Body of pancreas (tissue), 4 donors: ENCODE data around the gene CD8A. TPM values are rescaled to one million over a fixed set of nuclear protein-coding genes. Genes with fewer than 3 reads are reported as not detected.

Experiments used
- ATAC-seq: fragments of 150-250 bp; one replicate; pipeline ENCODE4 v1.9.1; 2016
- DNase-seq, 4 donors: peaks; one replicate each; pipeline ENCODE4 v3.0.0-alpha.2; 2019
- H3K27ac ChIP-seq, 4 donors: fragments of 200-600 bp; sonication (generic); 1 replicate in 3 of 4; 2 replicates in 1 of 4; pipeline versions ENCODE4 v1.5.1 to v1.6.1; 2016 to 2019; ENCODE audit warnings: mild to moderate bottlenecking in 1 of 4, mixed read lengths in 1 of 4, moderate library complexity in 1 of 4
- H3K27me3 ChIP-seq, 2 donors: fragments of 200-600 bp; sonication (generic); one replicate each; pipeline ENCODE4 v1.6.0; 2016; ENCODE audit warnings: mild to moderate bottlenecking in 1 of 2
- H3K36me3 ChIP-seq, 2 donors: fragments of 200-600 bp; sonication (generic); replicated peaks in 1 of 2; 2 replicates each; pipeline ENCODE4 v1.5.1; 2016; ENCODE audit warnings: low read depth in 2 of 2; ENCODE audit not compliant: insufficient read depth in 1 of 2
- H3K4me1 ChIP-seq: fragments of 200-600 bp; sonication (generic); one replicate; pipeline ENCODE4 v1.6.0; 2016
- H3K4me3 ChIP-seq, 2 donors: fragments of 200-600 bp; sonication (generic); 1 replicate in 1 of 2; 2 replicates in 1 of 2; pipeline ENCODE4 v1.5.1; 2016 to 2019
- H3K9me3 ChIP-seq, 3 donors: fragments of 200-600 bp; sonication (generic); 1 replicate in 2 of 3; 2 replicates in 1 of 3; pipeline ENCODE4 v1.5.1; 2016
- POLR2A ChIP-seq, 3 donors: fragments of 450-650 bp; IDR thresholded peaks; one replicate each; pipeline ENCODE4 v1.6.1; 2016; ENCODE audit warnings: antibody characterized with exemption in 3 of 3, mild to moderate bottlenecking in 2 of 3
- WGBS, 2 donors: methylation state at CpG; one replicate each; pipeline ENCODE4 v1.1.5; 2017; 5-methylcytosine and 5-hydroxymethylcytosine counted together
- intact Hi-C: fragments of 100-400 bp; cut with DNase I; formaldehyde crosslinking; loops from one replicate; pipeline ENCODE4 v1.15.1; 2023
- total RNA-seq, 2 donors: library from RNA; depleted of rRNA; stranded (reverse); fragments of >200 nt; gene quantifications; one replicate each; pipeline ENCODE4 v1.1.0, GENCODE V29; 2016
- TF ChIP-seq, protein P1 (sequence below), 7 experiments: fragments of 450-650 bp in 4 of 7; fragments of 200-600 bp in 3 of 7; sonication (generic) in 3 of 7; IDR thresholded peaks; one replicate each; pipeline ENCODE4 v1.5.1; 2016 to 2019; ENCODE audit warnings: antibody characterized with exemption in 7 of 7

CD8A gene
- total RNA-seq, 2 donors from 2014 or later: 1.8 to 2.0 TPM

DNA sequence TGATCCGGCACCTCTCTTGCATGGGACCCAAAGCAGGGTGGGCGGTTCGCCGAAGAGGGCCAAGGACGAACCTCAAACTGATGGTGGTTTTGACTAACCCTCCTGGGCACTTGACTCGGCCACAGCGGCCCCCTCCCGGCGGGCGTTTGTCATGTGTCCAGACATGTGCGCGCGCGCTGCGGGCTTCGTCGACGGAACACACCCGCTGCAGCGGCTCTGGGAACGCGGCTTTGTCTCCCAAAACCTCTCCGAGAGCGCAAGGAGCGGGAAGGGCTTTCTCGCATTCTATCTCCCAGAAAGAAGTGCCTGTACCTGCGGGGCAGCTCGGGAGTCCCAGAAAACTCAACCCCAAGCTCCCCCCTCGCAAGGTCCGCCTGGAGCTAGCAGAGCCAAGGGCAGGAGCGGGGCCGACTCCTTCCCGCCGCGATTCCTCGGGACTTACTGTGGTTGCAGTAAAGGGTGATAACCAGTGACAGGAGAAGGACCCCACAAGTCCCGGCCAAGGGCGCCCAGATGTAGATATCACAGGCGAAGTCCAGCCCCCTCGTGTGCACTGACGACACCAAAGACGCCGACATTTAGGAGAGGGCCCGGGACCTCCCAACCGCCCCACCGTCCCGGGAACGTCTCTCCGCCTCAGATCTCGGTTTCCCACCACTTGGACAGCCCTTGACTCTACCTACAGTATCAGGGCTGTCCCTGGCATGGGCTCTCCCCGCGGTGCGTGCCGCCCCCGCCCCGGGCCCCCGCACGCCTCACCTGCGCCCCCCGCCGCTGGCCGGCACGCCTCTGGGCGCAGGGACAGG is 1.6 kb downstream of the CD8A start:
- H3K4me3 ChIP-seq: no peak overlapping the region
- no peaks in the 10 kb centered on the region for H3K36me3 ChIP-seq
- no peaks in the 10 kb centered on the region for H3K9me3 ChIP-seq
- H3K27me3 ChIP-seq: peaks cover 0 to 22% of the 10 kb centered on the region in 2 donors
- TF ChIP-seq, protein P1, sequence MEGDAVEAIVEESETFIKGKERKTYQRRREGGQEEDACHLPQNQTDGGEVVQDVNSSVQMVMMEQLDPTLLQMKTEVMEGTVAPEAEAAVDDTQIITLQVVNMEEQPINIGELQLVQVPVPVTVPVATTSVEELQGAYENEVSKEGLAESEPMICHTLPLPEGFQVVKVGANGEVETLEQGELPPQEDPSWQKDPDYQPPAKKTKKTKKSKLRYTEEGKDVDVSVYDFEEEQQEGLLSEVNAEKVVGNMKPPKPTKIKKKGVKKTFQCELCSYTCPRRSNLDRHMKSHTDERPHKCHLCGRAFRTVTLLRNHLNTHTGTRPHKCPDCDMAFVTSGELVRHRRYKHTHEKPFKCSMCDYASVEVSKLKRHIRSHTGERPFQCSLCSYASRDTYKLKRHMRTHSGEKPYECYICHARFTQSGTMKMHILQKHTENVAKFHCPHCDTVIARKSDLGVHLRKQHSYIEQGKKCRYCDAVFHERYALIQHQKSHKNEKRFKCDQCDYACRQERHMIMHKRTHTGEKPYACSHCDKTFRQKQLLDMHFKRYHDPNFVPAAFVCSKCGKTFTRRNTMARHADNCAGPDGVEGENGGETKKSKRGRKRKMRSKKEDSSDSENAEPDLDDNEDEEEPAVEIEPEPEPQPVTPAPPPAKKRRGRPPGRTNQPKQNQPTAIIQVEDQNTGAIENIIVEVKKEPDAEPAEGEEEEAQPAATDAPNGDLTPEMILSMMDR (IDR thresholded peaks at IDR 0.05): no peak
- TF ChIP-seq POLR2A (IDR thresholded peaks at IDR 0.05): no peak
- H3K27ac ChIP-seq: no peak overlapping the region
- H3K4me1 ChIP-seq: peaks cover 28% of the 10 kb centered on the region
- WGBS, 2 donors: 7 to 13% methylated on average over 39 to 61 of the region's 64 CpGs
- ATAC-seq (no peak), DNase-seq (peak in 1 of 4 donors; percentile 11)
- intact Hi-C loops: no loop called here

DNA sequence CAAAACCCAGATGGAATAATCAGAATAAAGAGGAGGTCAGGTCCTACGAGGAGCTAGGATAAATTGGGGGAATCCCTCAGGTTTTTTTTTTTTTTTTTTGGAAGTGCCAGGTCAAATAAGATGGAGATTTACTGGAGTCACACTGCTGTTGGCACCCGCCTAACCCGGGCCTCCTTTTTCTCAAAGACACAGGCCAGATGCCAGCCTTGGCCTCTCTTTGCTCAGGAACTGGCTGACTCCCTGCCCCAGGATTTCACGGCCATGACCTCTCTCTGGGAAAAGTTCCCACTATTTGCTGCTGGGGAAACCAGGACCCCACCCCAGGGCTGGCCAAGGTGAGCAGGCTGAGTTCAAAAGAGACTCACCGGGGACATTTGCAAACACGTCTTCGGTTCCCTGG is 2.5 kb downstream of the CD8A start:
- H3K4me1 ChIP-seq: peaks cover 28% of the 10 kb centered on the region
- peaks cover 0 to 22% of the 10 kb centered on the region in 2 donors for H3K27me3 ChIP-seq
- DNase-seq: peak in 1 of 4 donors; percentile 23
- no peaks in the 10 kb centered on the region for H3K9me3 ChIP-seq
- intact Hi-C loops: no loop called here
- H3K4me3 ChIP-seq: no peak overlapping the region
- TF ChIP-seq POLR2A (IDR thresholded peaks at IDR 0.05): no peak
- 39 to 44% methylated on average over 7 of the region's 7 CpGs for WGBS, 2 donors
- no peak overlapping the region for H3K27ac ChIP-seq
- no peaks in the 10 kb centered on the region for H3K36me3 ChIP-seq
- no peak for ATAC-seq

DNA sequence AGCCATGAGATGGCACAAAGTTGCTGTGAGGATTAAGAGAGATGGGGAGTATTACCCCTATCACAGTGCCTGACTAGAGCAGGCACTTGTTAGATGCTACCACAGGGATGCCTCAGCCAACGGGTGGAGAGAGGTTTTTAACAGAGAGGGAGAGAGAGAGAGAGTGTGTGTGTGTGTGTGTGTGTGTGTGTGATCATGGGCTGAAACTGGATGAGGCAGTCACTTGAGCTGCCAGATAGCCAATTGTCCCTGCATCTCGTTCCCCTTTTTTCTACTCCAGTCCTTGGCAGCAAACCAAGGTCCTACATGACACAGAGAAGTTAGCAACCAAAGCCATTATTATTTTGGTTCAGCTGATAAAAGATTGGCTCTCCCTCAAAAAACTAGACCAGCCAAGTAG is 3.0 kb downstream of the CD8A start:
- Histone ChIP-seq H3K9me3 (no peaks in the 10 kb centered on the region), H3K27me3 (peaks cover 0 to 22% of the 10 kb centered on the region in 2 donors), H3K4me3 (no peak overlapping the region), H3K4me1 (peaks cover 28% of the 10 kb centered on the region), H3K36me3 (no peaks in the 10 kb centered on the region), H3K27ac (no peak overlapping the region)
- DNase-seq (peak in 1 of 4 donors; percentile 47), ATAC-seq (no peak)
- intact Hi-C loops: no loop called here
- TF ChIP-seq, protein P1 (IDR thresholded peaks at IDR 0.05): no peak
- no peak for TF ChIP-seq POLR2A (IDR thresholded peaks at IDR 0.05)
- 2% methylated on average over 2 of the region's 2 CpGs for WGBS, 2 donors

DNA sequence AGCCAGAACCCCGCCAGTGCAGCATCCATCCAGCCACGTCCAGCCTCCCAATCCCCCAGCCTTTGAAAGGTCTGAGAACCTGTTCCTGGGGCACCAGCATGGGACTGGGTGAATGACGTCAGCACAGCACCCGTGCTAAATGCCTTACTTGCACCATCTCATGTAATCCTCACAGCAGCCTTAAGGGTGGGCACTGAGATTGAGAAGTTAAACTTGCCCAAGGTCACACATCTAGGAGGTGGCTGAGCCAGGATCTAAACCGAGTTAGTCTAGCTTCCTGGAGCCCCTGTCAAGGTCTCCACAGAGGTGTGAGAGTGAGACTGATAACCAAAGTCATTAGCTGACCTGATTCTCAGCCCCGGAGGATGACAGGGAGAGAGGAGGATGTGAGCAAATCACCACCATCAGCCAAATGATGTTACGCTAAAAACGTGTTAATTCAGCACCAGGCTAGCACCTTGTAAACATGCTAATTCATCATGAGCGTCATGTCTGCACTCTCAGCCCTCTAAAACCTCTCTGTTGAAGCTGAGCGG is 4.6 kb downstream of the CD8A start:
- Histone ChIP-seq H3K27ac (no peak overlapping the region), H3K9me3 (no peaks in the 10 kb centered on the region), H3K4me1 (peaks cover 22% of the 10 kb centered on the region), H3K27me3 (peaks cover 0 to 15% of the 10 kb centered on the region in 2 donors), H3K36me3 (no peaks in the 10 kb centered on the region), H3K4me3 (no peak overlapping the region)
- TF ChIP-seq POLR2A (IDR thresholded peaks at IDR 0.05): no peak
- TF ChIP-seq, protein P1 (IDR thresholded peaks at IDR 0.05): no peak
- intact Hi-C loops: no loop called here
- ATAC-seq (no peak), DNase-seq (no peak)
- WGBS, 2 donors: 41 to 49% methylated on average over 10 of the region's 10 CpGs

DNA sequence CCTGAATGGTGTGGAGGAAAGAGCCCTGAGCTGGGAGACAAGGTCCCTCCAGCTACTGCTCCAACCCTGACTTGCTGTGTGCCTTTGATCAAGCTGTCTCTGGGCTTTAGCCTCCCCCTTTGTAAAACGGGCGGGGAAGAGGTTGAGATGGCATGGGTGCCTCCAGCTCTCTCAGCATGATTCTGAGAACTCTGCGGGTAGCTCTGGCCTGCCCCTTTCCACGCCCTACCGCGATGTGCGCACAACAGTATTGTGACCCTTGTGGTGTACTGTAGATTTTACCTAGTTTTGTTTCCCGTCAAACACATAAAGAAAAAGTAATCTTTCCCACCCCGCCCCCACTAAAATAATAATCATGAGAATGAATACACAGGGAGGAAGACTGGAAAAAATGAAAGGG is 5.3 kb downstream of the CD8A start:
- no peaks in the 10 kb centered on the region for H3K9me3 ChIP-seq
- ATAC-seq (no peak), DNase-seq (no peak)
- peaks cover 0 to 11% of the 10 kb centered on the region in 2 donors for H3K27me3 ChIP-seq
- no peaks in the 10 kb centered on the region for H3K36me3 ChIP-seq
- intact Hi-C loops: no loop called here
- H3K4me1 ChIP-seq: peaks cover 18% of the 10 kb centered on the region
- 84 to 85% methylated on average over 9 of the region's 9 CpGs for WGBS, 2 donors
- no peak overlapping the region for H3K27ac ChIP-seq
- no peak overlapping the region for H3K4me3 ChIP-seq
- TF ChIP-seq, protein P1 (IDR thresholded peaks at IDR 0.05): no peak
- no peak for TF ChIP-seq POLR2A (IDR thresholded peaks at IDR 0.05)
